WI38 (cell line): ENCODE measurements around the gene PARN.

Experiments used
- H3K4me3 ChIP-seq: 2 replicates; pipeline ENCODE4 v1.5.1; 2011; ENCODE audit warnings: low read depth, mild to moderate bottlenecking, control low read depth, low read length
- CTCF ChIP-seq: IDR thresholded peaks from 2 replicates; pipeline ENCODE4 v1.5.1; 2012; ENCODE audit warnings: low read depth, mild to moderate bottlenecking, control low read depth, low read length

PARN gene

GRCh38 chr16:14525596-14525995, 104.5 kb downstream of the PARN start:
- H3K4me3 ChIP-seq = no peak overlapping the region
- no peak for TF ChIP-seq CTCF

DNA sequence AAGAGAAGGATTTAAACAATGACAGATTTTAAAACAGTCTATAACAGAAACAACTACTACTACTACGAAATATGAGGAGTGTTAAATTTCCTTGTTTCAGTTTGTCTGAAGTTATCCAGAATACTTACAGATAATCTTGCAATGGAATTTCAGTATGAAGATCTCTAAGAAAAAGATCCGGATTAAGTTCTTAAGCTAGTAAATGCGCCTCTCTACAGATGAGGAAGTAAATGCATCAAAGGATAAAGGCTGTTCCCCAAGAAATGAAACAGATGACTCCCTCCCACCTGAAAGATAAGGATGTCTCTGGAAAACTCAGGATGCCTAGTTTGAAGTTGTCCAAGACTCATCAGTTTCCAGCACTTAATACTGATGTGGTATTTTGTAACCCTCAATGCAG, 105.1 kb downstream of the PARN start:
- H3K4me3 ChIP-seq = no peak overlapping the region
- TF ChIP-seq CTCF = no peak

GRCh38 chr16:14523632-14524031, 106.4 kb downstream of the PARN start:
- no peak for TF ChIP-seq CTCF
- no peak overlapping the region for H3K4me3 ChIP-seq

GRCh38 chr16:14522671-14523070, 107.4 kb downstream of the PARN start:
- no peak for TF ChIP-seq CTCF

GRCh38 chr16:14520753-14521152, 109.3 kb downstream of the PARN start:
- no peak overlapping the region for H3K4me3 ChIP-seq
- TF ChIP-seq CTCF = no peak

More at GRCh38 chr16:14522671-14523070, 107.4 kb downstream of the PARN start:
- H3K4me3 ChIP-seq = no peak overlapping the region

DNA sequence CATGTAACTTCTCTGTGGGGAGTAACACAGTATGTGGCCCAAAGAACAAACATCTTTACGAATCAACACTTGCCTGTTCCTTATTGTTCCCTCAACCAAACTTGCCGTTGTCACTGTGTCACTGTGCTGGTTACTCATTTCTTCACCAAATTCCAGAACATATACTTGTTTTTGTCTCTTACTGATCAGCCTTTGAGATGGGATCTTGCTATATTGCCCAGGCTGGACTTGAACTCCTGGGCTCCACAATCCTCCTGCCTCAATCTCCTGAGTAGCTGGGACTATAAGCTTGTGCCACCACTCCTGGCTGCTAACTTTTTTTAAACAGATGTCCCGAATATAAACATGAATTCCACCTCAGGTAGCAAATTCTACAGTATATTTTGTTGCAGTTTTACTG, 115.1 kb downstream of the PARN start:
- H3K4me3 ChIP-seq = no peak overlapping the region
- TF ChIP-seq CTCF = no peak

DNA sequence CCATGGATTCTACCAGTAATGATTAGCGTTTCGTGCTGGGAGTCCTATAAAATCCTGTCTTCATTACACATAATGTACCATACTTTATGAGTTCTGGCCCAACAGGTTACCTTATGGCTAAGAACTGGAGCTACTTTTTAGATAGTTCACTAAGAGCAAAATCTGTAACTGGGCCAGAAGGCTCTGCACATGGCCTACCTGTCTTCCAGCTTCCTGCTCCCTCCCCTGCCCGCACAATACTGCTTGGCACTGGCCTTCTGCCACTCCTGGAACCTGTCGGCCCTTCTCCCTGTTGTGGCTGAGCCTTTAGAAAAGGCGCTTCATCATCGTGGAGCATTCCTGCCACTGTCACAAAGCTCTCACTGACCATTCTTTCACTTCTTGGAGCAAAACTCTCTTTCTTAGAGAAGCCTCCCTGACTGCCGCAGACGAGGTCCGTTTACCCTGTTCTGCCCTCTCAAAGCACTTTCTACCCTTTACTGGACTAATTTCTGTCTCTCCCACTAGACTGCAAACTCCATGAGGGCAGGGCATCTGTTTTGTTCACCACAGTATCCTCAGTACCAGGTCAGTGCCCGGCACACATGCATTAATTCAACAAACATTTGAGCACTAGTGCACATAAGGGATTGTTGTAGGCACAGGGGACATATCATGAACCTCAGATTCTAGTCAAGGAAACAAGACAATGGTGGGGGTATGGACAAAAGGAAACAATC, 116.5 kb downstream of the PARN start:
- H3K4me3 ChIP-seq = no peak overlapping the region
- no peak for TF ChIP-seq CTCF
